ENCODE data around the gene SRSF1.

The SRSF1 gene

GRCh38 chr17:58010067-58010799, 3.2 kb upstream of the SRSF1 start:
- DNase-seq = no peak

GRCh38 chr17:58007781-58008706, 998 bp upstream of the SRSF1 start:
- no peak for DNase-seq

- DNase-seq = peak; percentile 59
These were observed 504 bp downstream of the SRSF1 start for GRCh38 chr17:58006560-58006923.

GRCh38 chr17:58005728-58006559, 1.1 kb downstream of the SRSF1 start:
- no peak for DNase-seq

- DNase-seq = no peak
These were observed 1.9 kb downstream of the SRSF1 start for GRCh38 chr17:58005031-58005727.

GRCh38 chr17:58004060-58004459, 3.0 kb downstream of the SRSF1 start:
- DNase-seq = no peak

- no peak for DNase-seq
These were observed 4.1 kb downstream of the SRSF1 start for GRCh38 chr17:58002973-58003372.

- no peak for DNase-seq
These were observed 4.7 kb downstream of the SRSF1 start for GRCh38 chr17:58002154-58002948.

- DNase-seq = no peak
These were observed 5.5 kb downstream of the SRSF1 start for GRCh38 chr17:58001461-58002124.

- peak; percentile 69 for DNase-seq
These were observed 7.5 kb downstream of the SRSF1 start for GRCh38 chr17:57999496-58000017.

- DNase-seq = no peak
These were observed 8.0 kb downstream of the SRSF1 start for GRCh38 chr17:57999010-57999495.

- no peak for DNase-seq
These were observed 9.8 kb downstream of the SRSF1 start for GRCh38 chr17:57997085-57997809.

GRCh38 chr17:57995076-57995956, 11.7 kb downstream of the SRSF1 start:
- DNase-seq = peak; percentile 30

GRCh38 chr17:57994436-57994835, 12.6 kb downstream of the SRSF1 start:
- DNase-seq = no peak

GRCh38 chr17:57993471-57994365, 13.3 kb downstream of the SRSF1 start:
- no peak for DNase-seq

- no peak for DNase-seq
These were observed 15.5 kb downstream of the SRSF1 start for GRCh38 chr17:57991537-57991936.

GRCh38 chr17:57990037-57990436, 17.0 kb downstream of the SRSF1 start:
- no peak for DNase-seq

All from amniotic stem cell (primary cell).